Body of pancreas (tissue), 4 donors: ENCODE data around the gene INPP5B. TPM values are rescaled to one million over a fixed set of nuclear protein-coding genes. Genes with fewer than 3 reads are reported as not detected.

Experiments used
- ATAC-seq: fragments of 150-250 bp; one replicate; pipeline ENCODE4 v1.9.1; 2016
- DNase-seq, 4 donors: peaks; one replicate each; pipeline ENCODE4 v3.0.0-alpha.2; 2019
- H3K27ac ChIP-seq, 4 donors: fragments of 200-600 bp; sonication (generic); 1 replicate in 3 of 4; 2 replicates in 1 of 4; pipeline versions ENCODE4 v1.5.1 to v1.6.1; 2016 to 2019; ENCODE audit warnings: mild to moderate bottlenecking in 1 of 4, mixed read lengths in 1 of 4, moderate library complexity in 1 of 4
- H3K27me3 ChIP-seq, 2 donors: fragments of 200-600 bp; sonication (generic); one replicate each; pipeline ENCODE4 v1.6.0; 2016; ENCODE audit warnings: mild to moderate bottlenecking in 1 of 2
- H3K36me3 ChIP-seq, 2 donors: fragments of 200-600 bp; sonication (generic); replicated peaks in 1 of 2; 2 replicates each; pipeline ENCODE4 v1.5.1; 2016; ENCODE audit warnings: low read depth in 2 of 2; ENCODE audit not compliant: insufficient read depth in 1 of 2
- H3K4me1 ChIP-seq: fragments of 200-600 bp; sonication (generic); one replicate; pipeline ENCODE4 v1.6.0; 2016
- H3K4me3 ChIP-seq, 2 donors: fragments of 200-600 bp; sonication (generic); 1 replicate in 1 of 2; 2 replicates in 1 of 2; pipeline ENCODE4 v1.5.1; 2016 to 2019
- H3K9me3 ChIP-seq, 3 donors: fragments of 200-600 bp; sonication (generic); 1 replicate in 2 of 3; 2 replicates in 1 of 3; pipeline ENCODE4 v1.5.1; 2016
- POLR2A ChIP-seq, 3 donors: fragments of 450-650 bp; IDR thresholded peaks; one replicate each; pipeline ENCODE4 v1.6.1; 2016; ENCODE audit warnings: antibody characterized with exemption in 3 of 3, mild to moderate bottlenecking in 2 of 3
- WGBS, 2 donors: methylation state at CpG; one replicate each; pipeline ENCODE4 v1.1.5; 2017; 5-methylcytosine and 5-hydroxymethylcytosine counted together
- intact Hi-C: fragments of 100-400 bp; cut with DNase I; formaldehyde crosslinking; loops from one replicate; pipeline ENCODE4 v1.15.1; 2023
- total RNA-seq, 2 donors: library from RNA; depleted of rRNA; stranded (reverse); fragments of >200 nt; gene quantifications; one replicate each; pipeline ENCODE4 v1.1.0, GENCODE V29; 2016
- TF ChIP-seq, protein P1 (sequence below), 7 experiments: fragments of 450-650 bp in 4 of 7; fragments of 200-600 bp in 3 of 7; sonication (generic) in 3 of 7; IDR thresholded peaks; one replicate each; pipeline ENCODE4 v1.5.1; 2016 to 2019; ENCODE audit warnings: antibody characterized with exemption in 7 of 7

The INPP5B gene
- total RNA-seq, 2 donors from 2014 or later: 11.5 to 13.5 TPM

DNA sequence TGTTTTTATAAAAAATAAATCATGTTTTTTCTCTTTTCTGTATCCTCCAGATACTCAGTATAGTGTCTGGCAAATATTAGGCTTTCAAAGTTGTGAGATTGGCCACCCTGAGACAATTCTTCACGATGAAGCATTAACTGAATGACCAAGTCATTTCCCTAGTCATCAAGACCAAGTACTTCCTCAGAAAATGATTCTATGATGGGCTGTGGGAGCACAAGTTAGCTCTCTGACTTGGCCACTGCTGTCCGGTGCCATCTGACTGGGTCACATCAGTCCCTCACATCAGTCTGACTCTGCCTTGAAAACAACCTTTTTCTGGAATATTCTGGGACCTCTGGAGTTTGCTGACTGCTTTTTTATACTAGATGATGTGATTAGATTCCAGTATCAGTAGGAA, 125.4 kb downstream of the INPP5B start:
- WGBS, 2 donors: 85 to 90% methylated on average over 2 of the region's 2 CpGs
- Histone ChIP-seq H3K36me3 (peaks cover 10 to 18% of the 10 kb centered on the region in 2 donors), H3K27ac (no peak overlapping the region), H3K9me3 (no peaks in the 10 kb centered on the region), H3K27me3 (no peaks in the 10 kb centered on the region), H3K4me1 (peaks cover 8% of the 10 kb centered on the region), H3K4me3 (no peak overlapping the region)
- intact Hi-C loops: no loop called here
- no peak for ATAC-seq
- no peak for DNase-seq
- TF ChIP-seq POLR2A (IDR thresholded peaks at IDR 0.05): no peak
- TF ChIP-seq, protein P1, sequence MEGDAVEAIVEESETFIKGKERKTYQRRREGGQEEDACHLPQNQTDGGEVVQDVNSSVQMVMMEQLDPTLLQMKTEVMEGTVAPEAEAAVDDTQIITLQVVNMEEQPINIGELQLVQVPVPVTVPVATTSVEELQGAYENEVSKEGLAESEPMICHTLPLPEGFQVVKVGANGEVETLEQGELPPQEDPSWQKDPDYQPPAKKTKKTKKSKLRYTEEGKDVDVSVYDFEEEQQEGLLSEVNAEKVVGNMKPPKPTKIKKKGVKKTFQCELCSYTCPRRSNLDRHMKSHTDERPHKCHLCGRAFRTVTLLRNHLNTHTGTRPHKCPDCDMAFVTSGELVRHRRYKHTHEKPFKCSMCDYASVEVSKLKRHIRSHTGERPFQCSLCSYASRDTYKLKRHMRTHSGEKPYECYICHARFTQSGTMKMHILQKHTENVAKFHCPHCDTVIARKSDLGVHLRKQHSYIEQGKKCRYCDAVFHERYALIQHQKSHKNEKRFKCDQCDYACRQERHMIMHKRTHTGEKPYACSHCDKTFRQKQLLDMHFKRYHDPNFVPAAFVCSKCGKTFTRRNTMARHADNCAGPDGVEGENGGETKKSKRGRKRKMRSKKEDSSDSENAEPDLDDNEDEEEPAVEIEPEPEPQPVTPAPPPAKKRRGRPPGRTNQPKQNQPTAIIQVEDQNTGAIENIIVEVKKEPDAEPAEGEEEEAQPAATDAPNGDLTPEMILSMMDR (IDR thresholded peaks at IDR 0.05): no peak

DNA sequence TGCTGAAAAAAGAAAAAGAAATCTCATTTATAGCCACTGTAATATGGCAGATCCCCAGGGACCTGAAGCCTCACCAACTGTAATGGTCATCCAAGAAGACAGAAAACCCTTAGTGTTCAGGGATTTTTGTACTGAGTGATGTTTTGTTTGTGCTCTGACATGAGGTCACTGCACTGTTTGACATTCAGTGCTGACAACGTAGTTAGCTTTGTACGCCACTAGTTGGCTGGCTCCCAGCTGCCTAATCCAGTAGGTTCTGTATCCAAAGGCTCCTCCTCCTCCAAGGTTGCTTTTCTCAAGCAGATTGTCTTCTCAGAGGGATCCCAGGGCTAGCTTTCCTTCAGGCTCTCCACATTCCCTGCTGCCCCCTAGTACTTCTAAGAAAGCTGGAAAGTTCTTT, 129.4 kb downstream of the INPP5B start:
- ATAC-seq (peak; percentile 67), DNase-seq (peak; percentile 61 to 80 (median 76))
- intact Hi-C loops: no loop called here
- Histone ChIP-seq H3K9me3 (no peaks in the 10 kb centered on the region), H3K4me1 (peaks cover 8% of the 10 kb centered on the region), H3K27ac (peak overlapping the region in 2 of 4 donors; percentile 26 to 38), H3K36me3 (peaks cover 9 to 14% of the 10 kb centered on the region in 2 donors), H3K4me3 (no peak overlapping the region), H3K27me3 (no peaks in the 10 kb centered on the region)
- WGBS, 2 donors: 13 to 19% methylated on average over 2 of the region's 2 CpGs
- TF ChIP-seq, protein P1 (IDR thresholded peaks at IDR 0.05): no peak
- no peak for TF ChIP-seq POLR2A (IDR thresholded peaks at IDR 0.05)

DNA sequence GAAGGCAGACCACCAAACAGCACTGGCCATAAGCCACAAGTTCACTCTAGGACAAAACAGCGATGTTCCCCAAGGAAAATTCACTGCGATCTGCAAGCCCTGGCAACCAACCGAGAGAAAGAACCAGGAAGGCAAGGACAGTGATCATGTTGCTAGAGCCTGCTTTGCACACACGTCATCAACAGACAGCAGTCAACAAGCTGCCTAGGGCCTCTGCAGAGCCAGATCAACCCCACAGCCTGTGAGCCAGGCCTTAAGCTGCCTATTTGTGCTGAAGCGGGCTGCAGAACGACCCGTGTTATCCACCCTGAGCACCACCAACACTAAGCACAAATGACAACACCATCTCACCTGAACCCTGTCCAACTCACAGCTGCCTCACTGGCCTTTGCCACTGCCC, 132.6 kb downstream of the INPP5B start:
- Histone ChIP-seq H3K9me3 (no peaks in the 10 kb centered on the region), H3K27ac (no peak overlapping the region), H3K4me3 (no peak overlapping the region), H3K4me1 (peaks cover 22% of the 10 kb centered on the region), H3K27me3 (no peaks in the 10 kb centered on the region), H3K36me3 (peaks cover 0 to 5% of the 10 kb centered on the region in 2 donors)
- ATAC-seq (no peak), DNase-seq (peak in 1 of 4 donors; percentile 23)
- TF ChIP-seq, protein P1 (IDR thresholded peaks at IDR 0.05): no peak
- TF ChIP-seq POLR2A (IDR thresholded peaks at IDR 0.05): no peak
- intact Hi-C loops: no loop called here
- 70 to 76% methylated on average over 3 to 7 of the region's 7 CpGs for WGBS, 2 donors

DNA sequence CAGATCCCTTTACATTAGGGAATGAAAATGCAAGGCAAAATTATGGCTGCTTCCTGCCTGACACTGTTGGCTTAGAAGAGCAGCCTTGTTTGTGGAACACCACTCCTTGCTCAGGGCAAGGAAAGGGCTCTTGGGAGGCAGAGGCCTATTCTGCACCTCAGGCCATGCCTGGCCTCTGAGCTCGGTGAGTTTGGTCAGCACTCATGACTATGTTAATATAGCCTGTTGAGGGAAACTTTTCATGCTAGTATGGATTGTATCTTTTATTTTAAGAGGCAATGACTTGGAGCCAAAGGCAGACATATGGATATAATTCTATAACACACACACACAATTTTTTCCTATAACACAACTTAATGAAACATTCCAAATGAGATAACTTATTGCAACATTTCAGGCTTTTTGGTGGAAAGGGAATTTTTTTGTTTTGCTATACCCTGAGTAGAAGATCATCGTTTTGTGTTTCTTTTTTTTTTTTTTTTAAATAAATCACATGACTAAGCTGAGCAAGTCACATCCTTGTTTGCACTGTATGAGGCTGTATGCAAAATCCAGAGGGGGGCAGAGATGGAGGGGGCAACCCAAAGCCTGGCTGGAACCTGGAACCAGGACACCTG, 133.2 kb downstream of the INPP5B start:
- Histone ChIP-seq H3K4me1 (peaks cover 28% of the 10 kb centered on the region), H3K4me3 (no peak overlapping the region), H3K27ac (no peak overlapping the region), H3K36me3 (peaks cover 0 to 5% of the 10 kb centered on the region in 2 donors), H3K27me3 (no peaks in the 10 kb centered on the region), H3K9me3 (no peaks in the 10 kb centered on the region)
- ATAC-seq (no peak), DNase-seq (no peak)
- WGBS, 2 donors: 80 to 90% methylated on average over 2 of the region's 2 CpGs
- TF ChIP-seq, protein P1 (IDR thresholded peaks at IDR 0.05): no peak
- TF ChIP-seq POLR2A (IDR thresholded peaks at IDR 0.05): no peak
- intact Hi-C loops: no loop called here
